CD4-positive, alpha-beta T cell treated with Interleukin-12 subunit alpha and Interleukin-12 subunit beta, for 1 hour (primary cell): ENCODE measurements around the gene TMC4.
A peak's percentile ranks its signal among the peaks of the same experiment; 100 is the strongest.
"Not testable (repeated sequence)": the region's sequence is repeated elsewhere in the genome, so short reads cannot be mapped to it uniquely, and the experiment has no call there.

ENCODE experiments used
- DNase-seq: peaks from one replicate; pipeline ENCODE4 v3.0.0-alpha.2; 2020

The TMC4 gene, protein sequence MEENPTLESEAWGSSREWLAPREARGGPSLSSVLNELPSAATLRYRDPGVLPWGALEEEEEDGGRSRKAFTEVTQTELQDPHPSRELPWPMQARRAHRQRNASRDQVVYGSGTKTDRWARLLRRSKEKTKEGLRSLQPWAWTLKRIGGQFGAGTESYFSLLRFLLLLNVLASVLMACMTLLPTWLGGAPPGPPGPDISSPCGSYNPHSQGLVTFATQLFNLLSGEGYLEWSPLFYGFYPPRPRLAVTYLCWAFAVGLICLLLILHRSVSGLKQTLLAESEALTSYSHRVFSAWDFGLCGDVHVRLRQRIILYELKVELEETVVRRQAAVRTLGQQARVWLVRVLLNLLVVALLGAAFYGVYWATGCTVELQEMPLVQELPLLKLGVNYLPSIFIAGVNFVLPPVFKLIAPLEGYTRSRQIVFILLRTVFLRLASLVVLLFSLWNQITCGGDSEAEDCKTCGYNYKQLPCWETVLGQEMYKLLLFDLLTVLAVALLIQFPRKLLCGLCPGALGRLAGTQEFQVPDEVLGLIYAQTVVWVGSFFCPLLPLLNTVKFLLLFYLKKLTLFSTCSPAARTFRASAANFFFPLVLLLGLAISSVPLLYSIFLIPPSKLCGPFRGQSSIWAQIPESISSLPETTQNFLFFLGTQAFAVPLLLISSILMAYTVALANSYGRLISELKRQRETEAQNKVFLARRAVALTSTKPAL

DNA sequence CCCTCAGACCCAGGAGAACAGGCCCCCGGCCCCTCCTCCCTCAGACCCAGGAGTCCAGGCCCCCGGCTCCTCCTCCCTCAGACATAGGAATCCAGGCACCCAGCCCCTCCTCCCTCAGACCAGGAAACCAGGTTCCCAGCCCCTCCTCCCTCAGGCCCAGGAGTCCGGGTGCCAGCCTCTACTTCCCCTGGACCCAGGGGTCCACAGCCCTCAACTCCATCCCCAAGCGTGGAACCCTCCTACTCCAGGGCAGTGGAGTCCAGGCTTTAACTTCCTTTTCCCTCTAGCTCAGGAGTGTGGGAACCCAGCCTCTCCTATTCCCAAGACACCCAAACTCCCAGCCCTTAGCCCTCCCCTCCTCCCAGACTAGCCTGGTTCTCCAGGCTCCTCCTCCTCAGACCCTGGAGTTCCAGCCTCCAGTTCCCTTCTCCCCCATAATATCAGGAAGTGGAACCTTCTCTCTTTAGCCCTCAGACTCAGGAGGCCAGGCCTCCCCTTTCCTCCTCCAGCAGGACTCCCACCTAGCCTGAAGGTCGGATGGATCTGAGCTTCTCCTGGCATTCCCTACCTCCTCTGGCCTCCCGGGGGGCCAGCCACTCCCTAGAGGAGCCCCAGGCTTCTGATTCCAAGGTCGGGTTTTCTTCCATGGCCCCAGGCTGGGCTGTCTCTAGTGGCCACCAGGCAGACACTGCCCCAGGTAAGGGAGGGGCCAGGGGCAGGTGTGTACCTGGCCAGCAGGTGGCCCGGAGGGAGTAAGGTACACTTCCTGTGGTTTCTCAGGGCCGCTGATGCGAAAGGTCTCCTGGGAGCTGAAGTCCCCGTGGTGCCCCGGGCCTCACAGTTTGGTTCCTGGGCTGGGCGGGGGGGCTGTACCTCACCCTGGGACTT lies at the start of gene TMC4:
TSS of gene TMC4 (minus strand) at position 690 of the 888 bp plus-strand sequence. CDS start at position 647, 43 bp downstream.
- peak; percentile 20 for DNase-seq

DNA sequence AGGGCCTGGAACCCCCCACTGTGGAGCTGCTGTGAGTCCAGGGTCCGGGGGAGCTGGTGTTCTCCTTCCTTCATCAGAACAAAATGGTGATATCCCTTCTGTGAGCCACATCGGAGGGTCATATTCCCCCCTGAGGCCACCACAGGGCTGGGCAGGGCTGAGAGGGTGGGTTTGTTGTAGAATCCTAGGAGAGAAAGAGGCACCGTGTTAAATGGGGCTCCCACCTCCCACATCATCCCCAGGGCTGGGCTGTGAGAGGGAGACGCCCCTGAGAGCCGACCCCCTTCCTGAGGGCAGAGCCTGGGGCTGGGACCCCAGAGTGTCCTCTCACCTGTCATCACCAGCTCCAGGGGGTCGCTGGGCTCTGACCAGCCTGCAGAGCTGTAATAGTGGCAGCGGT lies 49.0 kb upstream of the TMC4 start:
- DNase-seq, result not testable (repeated sequence)

DNA sequence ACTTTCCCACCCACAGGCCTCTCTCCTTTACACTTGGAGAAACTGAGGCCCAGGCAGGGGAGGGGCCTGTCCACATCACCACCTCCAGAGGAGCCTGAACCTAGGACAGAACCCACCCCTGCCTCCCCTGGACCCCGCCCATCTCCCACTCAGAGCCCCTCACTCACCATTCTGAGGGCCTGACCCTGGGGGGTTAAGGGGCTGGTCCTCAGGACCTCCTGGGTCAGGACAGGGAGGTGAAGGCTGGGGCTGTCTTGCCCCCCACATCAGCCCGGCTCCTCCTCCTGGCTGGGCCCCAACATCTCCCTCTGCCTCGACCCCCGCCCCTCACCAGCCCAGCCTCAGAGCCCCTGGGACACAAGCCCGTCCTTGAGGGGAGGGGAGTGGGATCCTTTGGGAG lies 46.7 kb upstream of the TMC4 start:
- DNase-seq, result not testable (repeated sequence)

DNA sequence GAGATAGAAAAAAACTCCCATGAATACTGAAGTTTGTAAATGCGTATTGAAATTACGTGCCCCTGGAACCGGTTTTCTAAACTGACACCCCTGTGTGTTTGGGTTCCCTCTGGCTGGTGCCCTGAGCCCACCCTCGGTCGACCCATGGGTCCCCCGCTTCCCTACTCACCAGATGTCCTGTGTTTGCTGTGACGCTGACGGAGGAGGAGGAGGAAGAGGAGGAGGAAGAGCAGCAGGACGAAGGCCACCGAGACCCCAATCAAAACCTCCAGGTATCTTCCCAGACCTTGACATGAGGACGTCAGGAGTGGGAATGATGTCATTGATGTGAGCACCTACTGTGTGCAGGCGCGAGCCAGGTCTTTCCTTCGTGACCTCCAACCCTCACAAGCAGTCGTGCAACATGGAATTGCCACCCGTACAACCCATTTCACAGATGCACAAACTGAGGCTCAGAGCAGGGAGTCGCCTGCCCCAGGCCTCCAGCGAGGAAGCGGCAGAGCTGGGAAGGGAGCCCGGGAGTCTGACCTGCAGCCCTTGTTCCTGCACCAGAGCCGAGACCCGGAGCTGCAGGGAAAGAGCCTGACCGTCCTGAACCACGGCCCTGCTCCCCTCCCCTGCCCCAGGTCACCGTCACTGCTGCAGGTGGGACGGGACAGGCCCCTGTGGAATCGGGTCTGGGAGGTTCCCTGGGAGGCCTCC lies 46.2 kb upstream of the TMC4 start:
- DNase-seq, result no peak

DNA sequence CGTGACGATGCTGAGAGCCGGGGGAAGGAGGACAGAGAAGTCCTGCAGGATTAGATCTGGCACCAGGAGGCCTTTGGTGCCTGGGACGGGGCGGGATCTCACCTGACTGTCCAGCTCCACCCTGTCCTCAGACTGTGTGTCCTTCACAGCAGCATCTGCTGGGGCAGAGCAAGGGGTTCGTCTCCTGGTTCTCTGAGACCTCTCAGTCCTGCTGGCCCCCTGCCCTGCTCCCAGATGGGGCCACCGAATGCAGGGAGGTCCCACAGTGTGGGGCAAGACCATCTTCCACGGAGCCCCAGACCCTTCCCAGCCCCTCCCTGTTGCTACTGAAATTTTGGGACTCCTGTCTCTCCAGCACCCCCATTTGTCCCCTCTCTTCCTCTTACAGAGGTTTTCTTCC lies 45.3 kb upstream of the TMC4 start:
- no peak for DNase-seq

DNA sequence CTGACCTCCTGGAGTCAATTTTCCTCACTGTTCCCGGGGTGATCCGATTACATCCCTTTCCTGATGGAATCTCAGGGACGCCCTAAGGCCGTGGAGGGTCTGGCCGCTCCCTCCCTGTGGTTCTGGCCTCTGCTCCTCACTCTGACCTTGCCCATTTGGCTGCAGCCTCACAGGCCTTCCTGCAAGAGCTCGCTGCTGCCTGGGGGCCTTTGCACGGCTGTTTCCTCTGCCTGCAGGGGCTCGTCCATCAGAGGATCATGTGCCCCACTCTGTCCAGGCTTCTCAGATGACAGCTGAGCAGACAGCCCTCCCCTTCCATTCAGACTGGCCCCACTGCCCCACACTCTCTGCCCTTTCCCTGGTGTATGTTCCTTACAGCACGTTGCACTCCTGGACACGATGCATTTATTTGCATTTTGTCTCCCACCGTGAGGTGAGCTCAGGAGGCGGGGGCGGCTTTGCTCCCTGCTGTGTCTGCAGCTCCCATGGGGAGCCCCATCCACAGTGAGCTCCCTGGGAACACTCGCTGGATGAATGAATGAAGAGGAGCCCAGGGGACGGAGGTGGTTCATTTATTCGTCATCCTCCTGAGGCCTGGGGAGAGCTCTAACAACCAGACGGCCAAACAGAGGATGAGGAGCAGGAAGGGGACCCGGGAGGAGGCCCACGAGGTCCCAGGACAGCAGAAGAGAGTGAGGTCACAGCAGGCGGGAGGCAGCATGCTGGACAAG lies 44.7 kb upstream of the TMC4 start:
- DNase-seq, result not testable (repeated sequence)

DNA sequence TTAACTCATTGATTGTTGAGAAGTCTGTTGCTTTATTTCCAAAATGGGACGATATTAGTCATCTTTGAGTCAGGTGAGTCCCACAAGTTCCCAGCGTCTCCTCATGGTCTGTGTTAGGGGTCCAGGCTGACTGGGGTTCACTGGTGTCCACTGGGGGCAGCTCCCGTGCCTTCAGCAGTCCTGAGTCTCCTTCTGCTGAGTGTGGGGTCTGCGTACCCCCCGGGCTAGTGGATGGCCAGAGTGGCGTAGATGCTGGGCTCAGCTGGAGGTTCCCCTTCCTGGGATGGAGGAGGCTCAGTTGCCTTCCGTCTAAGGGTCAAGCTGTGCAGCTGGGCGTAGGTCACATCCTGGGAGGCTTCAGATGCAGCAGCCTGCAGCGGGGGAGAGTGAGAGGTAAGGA lies 43.9 kb upstream of the TMC4 start:
- DNase-seq, result no peak

DNA sequence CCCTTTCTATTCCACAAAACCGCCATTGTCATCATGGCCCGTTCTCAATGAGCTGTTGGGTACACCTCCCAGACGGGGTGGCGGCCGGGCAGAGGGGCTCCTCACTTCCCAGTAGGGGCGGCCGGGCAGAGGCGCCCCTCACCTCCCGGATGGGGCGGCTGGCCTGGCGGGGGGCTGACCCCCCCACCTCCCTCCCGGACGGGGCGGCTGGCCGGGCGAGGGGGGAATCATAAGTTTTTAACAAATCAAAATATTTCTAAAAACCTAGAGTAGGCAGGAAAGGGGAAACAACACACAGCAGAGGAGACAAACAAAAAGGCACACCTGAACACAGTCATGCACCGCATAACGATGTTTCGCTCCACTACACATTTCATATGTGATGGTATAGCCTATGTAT lies 41.8 kb upstream of the TMC4 start:
- not testable (repeated sequence) for DNase-seq

DNA sequence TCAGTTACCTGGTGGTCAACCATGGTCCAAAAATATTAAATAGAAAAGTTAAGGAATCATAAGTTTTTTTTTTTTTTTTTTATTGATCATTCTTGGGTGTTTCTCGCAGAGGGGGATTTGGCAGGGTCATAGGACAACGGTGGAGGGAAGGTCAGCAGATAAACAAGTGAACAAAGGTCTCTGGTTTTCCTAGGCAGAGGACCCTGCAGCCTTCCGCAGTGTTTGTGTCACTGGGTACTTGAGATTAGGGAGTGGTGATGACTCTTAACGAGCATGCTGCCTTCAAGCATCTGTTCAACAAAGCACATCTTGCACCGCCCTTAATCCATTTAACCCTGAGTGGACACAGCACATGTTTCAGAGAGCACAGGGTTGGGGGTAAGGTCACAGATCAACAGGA lies 41.3 kb upstream of the TMC4 start:
- not testable (repeated sequence) for DNase-seq

DNA sequence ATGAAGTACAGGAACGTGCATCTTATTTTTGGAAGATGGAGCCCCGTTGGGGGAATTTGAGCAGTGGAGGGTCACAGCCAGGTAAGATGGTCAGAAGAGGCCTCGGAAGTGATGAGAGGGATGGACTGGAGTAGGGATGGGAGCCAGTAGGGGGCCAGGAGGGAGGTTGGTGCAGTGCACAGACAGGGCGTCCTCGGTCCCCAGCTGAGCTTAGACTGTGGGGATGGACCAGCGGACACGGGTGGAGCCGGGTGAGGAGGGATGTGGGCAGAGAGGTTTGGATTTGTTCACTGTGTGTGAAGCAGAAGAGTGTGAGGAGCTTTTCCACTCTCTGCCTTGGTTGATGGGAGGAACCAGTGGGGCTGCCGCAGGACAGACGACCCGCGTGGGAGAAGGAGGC lies 38.3 kb upstream of the TMC4 start:
- no peak for DNase-seq

DNA sequence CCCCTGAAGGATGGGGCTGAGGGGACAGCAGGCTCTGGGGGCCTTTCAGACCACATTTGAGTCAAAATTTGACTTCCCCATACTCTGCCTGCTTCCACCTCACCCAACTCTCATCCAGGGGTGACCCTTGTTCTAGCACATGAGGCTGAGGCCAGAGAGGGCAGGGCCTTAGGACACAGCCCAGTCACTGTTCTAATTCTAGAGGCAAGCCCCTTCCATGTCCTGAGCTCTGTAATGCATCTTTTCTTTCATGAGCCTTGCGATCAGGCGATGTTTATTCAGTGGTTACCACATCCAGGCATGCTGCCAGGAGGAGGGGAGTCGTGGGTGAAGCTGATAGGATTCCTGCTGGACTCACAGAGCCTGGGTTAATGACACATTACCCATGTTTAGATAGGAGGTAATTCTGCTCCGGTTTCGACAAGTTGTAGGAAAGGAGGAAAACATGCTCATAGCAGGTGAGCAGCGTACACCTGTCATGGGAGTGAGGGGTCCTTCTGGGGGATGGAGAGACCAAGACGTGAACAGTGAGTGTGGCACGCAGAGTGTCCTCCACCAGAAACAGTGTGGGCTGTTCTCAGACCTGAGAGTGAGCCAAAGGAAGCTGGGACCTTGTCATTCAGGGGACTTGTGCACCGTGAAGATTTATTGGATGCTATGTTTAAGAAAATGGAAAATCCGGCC lies 37.0 kb upstream of the TMC4 start:
- DNase-seq, result peak; percentile 31

DNA sequence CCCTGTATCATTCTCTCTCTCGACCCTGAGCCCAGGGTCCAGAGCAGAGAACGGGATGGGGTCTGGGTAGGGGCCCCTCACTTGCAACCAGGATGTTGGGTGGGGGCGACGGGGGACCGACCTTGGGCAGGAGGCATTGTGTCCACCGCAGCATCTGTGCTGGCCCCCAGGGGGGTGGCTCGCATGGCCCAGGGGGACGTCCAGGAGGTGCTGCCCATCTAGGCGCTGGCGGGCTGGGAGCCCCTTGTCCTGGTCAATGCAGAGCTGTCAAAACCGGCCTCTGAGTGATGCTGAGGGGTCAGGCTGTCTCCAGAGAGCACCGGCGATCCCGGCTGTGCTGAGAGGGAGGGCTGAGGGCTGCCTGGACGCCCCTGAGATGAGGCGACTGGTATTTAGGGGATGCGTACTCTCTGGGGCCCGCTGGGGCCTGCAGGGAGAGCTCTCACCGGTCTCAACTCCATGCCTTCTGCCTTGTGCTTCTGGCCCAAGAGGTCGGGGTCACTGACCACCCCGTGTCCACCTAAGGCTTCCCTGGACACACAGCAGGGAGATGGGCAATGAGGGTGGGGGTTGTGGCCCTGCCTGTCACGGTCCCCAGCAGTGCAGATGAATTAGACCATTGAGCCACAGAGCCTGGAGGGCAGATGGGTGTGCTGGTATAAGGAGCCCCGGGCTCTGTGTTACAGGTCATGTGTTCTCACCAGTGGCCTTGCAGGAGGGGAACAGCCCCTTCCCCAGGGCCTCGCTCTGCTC lies 36.3 kb upstream of the TMC4 start:
- DNase-seq, result no peak

DNA sequence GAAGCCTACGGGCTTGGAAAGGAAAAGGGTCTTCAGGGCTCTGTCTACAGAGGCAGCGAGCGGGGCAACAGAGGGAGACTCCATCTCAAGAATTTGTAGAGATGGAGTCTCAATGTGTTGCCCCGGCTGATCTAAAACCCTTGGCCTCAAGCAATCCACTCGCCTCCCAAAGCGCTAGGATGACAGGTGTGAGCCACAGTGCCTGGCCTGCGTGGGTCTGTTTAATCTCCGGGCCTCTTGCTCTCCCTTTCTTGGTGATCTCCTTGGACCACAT lies 35.8 kb upstream of the TMC4 start:
- no peak for DNase-seq

DNA sequence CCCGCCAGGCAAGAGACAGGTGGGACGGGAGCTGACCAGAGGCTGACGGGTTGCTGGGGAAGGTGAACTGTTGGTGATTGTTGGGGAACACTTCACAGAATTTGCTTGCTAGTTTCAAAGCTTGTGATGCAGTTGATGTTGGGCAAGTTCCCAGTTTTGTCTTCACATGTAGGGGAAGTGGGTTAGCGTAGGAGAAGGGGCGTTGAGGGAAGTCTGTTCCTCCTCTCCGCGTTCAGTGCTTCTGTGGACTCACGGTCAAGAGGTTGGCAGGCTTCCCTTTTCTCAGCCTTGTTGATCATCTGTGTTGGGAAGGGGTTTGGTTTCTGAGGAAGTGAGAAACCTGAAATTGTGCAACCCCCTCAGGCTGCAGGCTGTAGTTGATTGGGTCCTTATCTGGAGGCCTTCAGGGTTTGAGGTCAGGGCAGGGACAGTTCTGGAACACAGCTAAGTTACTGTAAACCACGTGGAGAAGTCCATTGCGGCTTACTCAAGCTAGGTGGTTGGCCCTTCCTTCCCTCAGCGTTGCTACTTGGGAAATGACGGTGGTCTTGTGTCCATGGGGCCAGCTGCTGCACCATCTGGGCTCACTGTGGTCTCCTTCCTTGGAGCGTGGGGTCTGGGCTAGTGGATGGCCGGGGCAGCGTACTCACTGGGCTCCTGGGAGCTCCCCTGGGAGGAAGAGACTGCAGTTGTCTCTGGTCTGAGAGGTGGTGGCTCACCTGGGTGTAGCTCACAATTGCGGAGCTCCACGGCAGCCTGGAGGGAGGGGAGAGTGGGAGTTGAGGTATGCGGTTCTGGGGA lies 35.2 kb upstream of the TMC4 start:
- peak; percentile 49 for DNase-seq

DNA sequence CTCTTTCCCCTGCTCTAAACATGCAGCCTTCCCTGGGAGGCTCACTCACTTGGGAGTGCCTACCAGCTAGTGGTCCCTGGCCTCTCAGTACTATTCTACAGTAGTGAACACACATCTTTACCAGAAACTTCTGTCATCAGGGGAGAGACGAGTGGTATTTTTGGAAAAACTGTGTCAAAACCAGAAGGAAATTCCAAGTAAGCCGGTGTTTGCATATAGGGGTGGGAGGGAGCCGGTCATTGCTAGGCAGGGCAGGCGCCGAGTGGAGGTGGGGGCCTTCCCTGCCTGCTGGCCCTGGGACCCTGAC lies 34.7 kb upstream of the TMC4 start:
- no peak for DNase-seq

DNA sequence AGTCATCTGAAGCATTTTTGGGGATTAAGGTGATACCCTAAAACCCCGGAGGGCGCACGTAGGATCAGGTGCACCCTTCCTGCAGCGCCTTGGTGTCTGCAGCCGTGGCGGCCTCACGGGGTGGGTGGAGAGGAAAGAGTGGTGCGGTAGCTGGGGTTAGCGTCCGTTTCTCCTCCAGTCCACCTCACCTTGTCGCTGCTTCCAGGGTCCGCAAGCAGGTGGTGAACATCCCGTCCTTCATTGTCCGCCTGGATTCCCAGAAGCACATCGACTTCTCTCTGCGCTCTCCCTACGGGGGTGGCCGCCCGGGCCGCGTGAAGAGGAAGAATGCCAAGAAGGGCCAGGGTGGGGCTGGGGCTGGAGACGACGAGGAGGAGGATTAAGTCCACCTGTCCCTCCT lies 34.2 kb upstream of the TMC4 start:
- DNase-seq, result not testable (repeated sequence)

DNA sequence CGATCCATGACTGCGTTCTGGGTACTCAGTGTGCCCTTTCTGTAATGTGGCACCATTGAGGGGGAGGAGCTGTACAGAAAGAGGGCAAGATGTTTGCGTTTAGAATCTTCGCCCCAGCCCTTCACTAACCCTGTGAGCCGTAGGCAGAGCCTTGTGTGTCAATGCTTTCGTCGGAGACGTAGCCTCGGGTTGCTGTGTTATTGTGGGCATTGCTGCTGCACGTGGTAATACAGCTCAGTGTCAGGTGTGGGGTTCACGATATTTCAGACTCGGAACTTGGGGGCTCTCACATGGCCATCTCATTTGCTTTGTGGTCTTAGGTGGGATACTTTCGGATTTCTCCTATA lies 33.8 kb upstream of the TMC4 start:
- DNase-seq, result no peak

DNA sequence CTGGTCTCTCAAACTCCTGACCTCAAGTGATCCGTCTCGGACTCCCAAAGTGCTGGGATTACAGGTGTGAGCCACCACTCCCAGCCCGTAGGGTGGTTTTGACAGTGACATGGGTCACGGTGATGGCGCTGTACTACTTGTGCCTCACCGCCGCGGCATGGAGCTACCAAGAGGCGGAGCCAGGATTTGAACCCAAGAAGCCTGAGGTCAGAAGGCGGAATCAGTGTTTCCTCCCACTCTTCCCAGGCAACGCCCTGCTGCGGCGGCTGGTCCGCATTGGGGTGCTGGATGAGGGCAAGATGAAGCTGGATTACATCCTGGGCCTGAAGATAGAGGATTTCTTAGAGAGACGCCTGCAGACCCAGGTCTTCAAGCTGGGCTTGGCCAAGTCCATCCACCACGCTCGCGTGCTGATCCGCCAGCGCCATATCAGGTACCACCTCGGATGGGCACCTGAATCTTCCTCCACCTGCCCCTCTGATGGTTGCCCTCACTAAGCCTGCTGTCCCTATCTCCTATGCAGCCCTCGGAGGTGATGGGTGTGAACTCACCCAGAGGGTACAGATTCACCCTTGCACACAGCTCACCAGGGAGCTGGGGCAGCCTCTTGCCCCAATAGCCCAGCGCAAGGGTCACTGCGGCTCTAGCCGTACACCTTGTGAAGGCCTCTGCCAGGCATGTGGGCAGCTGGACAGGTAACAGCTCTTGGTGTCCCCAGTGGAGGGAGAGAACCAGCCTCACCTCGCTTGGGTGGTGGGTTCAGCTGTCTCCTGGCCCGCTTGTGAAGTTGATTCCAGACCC lies 33.3 kb upstream of the TMC4 start:
- DNase-seq, result no peak

DNA sequence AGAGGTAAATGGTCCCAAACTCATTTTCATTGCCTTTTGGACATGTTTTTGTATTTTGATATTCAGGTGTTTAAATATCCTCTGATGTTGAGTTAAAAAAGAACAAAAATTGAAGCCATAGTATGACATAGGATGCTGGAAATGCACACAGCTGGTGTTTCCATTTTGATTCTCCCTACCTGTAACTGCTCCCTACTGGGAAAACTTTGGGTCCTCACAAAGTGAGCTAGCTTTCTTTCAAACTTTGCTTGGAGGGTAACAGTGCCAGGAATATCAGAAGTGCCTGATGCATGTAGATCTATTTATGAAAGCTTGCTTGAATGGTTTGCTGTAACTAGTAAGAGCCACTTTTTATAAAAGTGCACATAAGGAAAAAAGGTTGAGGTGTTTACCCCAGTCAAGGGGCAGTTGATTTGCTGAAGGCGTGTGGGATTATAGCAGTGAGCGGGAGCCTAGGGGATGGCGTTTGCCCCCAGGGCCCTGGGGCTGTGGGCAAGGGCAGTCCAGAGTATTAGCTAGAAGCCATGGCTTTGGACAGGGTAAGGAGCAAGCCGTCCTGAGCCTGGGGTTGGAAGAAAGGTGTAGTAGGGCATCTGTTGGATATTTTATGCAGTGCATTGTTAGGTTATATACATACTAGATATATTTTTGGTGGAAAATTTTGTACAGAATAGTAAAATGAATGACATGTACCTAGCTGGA lies 32.0 kb upstream of the TMC4 start:
- no peak for DNase-seq
